Kidney (tissue), 14 donors: ENCODE results near the gene SLIT1. TPM values are rescaled to one million over a fixed set of nuclear protein-coding genes. Genes with fewer than 3 reads are reported as not detected.

Source experiments
- DNase-seq, 5 donors: peaks; one replicate each; pipeline ENCODE4 v3.0.0-alpha.2; 2013 to 2020
- FAIRE-seq: peaks from 2 replicates; lab custom pipeline; 2012; peaks lifted over from hg19 to GRCh38; lab: Jason Lieb, UNC
- H3K27ac ChIP-seq, 2 donors: one replicate each; pipeline ENCODE4 v1.7.0; 2013; ENCODE audit warnings: low read depth in 2 of 2, low read length in 2 of 2, inconsistent platforms in 1 of 2
- H3K27me3 ChIP-seq: one replicate; pipeline ENCODE4 v1.7.1; 2013; ENCODE audit warnings: low read length, inconsistent platforms; ENCODE audit not compliant: control insufficient read depth, insufficient read depth
- H3K36me3 ChIP-seq, 3 donors: one replicate each; pipeline versions ENCODE4 v1.7.0 to v1.7.1; 2013; ENCODE audit warnings: low read length in 3 of 3, control low read depth in 1 of 3, inconsistent platforms in 1 of 3; ENCODE audit not compliant: insufficient read depth in 3 of 3, control insufficient read depth in 2 of 3
- H3K4me1 ChIP-seq, 3 donors: one replicate each; pipeline versions ENCODE4 v1.7.0 to v1.7.1; 2013; ENCODE audit warnings: low read length in 3 of 3, inconsistent platforms in 1 of 3, low read depth in 1 of 3; ENCODE audit not compliant: control insufficient read depth in 2 of 3, insufficient read depth in 2 of 3
- H3K4me3 ChIP-seq, 3 donors: one replicate each; pipeline versions ENCODE4 v1.7.0 to v1.8.1; 2013; ENCODE audit warnings: low read length in 3 of 3, control low read depth in 1 of 3, inconsistent platforms in 1 of 3
- H3K9ac ChIP-seq, 3 donors: one replicate each; pipeline versions ENCODE4 v1.7.0 to v1.7.1; 2013; ENCODE audit warnings: low read length in 3 of 3, control low read depth in 1 of 3, inconsistent platforms in 1 of 3
- H3K9me3 ChIP-seq, 3 donors: one replicate each; pipeline versions ENCODE4 v1.7.0 to v1.7.1; 2013; ENCODE audit warnings: low read length in 3 of 3, control low read depth in 1 of 3, inconsistent platforms in 1 of 3; ENCODE audit not compliant: control insufficient read depth in 2 of 3, insufficient read depth in 1 of 3
- CTCF ChIP-seq: IDR thresholded peaks from 3 replicates; pipeline ENCODE4 v1.5.1; 2012; ENCODE audit warnings: mild to moderate bottlenecking, moderate library complexity, borderline replicate concordance; ENCODE audit not compliant: insufficient read depth; ENCODE audit errors: extremely low read depth
- intact Hi-C: fragments of 100-400 bp; cut with DNase I; formaldehyde crosslinking; loops from one replicate; pipeline ENCODE4 v1.11.1; 2022
- polyA plus RNA-seq: library from polyadenylated mRNA; stranded (reverse); fragments of 350-450 nt; fragmentation: Illumina TruSeq; extraction: RNeasy Lipid Tissue Mini Kit (QIAGEN cat#74804); gene quantifications from one replicate; pipeline ENCODE4 v1.2.3, GENCODE V29; 2014; ENCODE audit warnings: low read depth, low replicate concordance; ENCODE audit not compliant: insufficient read depth
- total RNA-seq: library from RNA; stranded (reverse); fragmentation: NEBNext Ultra II Directional; extraction: Animal tissue kit (Norgen Biotek cat#: 25700); gene quantifications from one replicate; pipeline ENCODE4 v1.2.1, GENCODE V29; 2021
- donor health status: control.
- donor health status: control.
- donor health status: control.
- donor health status: control.
- donor health status: control.
- donor health status: DM: yes; HTN: yes; CAD: no.
- donor health status: Normal renal cell carcinoma (clear cell type).

SLIT1 gene
- total and polyA plus RNA-seq, 2 donors from 2014 or later, result 0.06 to 0.35 TPM

- H3K27ac ChIP-seq, result no peak overlapping the region
- H3K27me3 ChIP-seq, result no peaks in the 10 kb centered on the region
- no peaks in the 10 kb centered on the region for H3K9me3 ChIP-seq
- no peaks in the 10 kb centered on the region for H3K4me1 ChIP-seq
- no peak overlapping the region for H3K9ac ChIP-seq
- no peaks in the 10 kb centered on the region for H3K36me3 ChIP-seq
- TF ChIP-seq CTCF, result no peak
- intact Hi-C loops, result no loop called here
- DNase-seq (peak in 1 of 5 donors; percentile 62), FAIRE-seq (no peak)
- H3K4me3 ChIP-seq, result no peak overlapping the region
Measured at GRCh38 chr10:97062456-97062855, 123.3 kb downstream of the SLIT1 start.

GRCh38 chr10:97062046-97062445 is 123.7 kb downstream of the SLIT1 start:
- Histone ChIP-seq H3K27ac (no peak overlapping the region), H3K27me3 (no peaks in the 10 kb centered on the region), H3K4me3 (no peak overlapping the region), H3K9ac (no peak overlapping the region), H3K9me3 (no peaks in the 10 kb centered on the region), H3K36me3 (no peaks in the 10 kb centered on the region), H3K4me1 (no peaks in the 10 kb centered on the region)
- DNase-seq, result peak in 1 of 5 donors; percentile 10
- no peak for TF ChIP-seq CTCF
- intact Hi-C loops, result no loop called here
- no peak for FAIRE-seq

- intact Hi-C loops, result no loop called here
- H3K4me1 ChIP-seq, result no peaks in the 10 kb centered on the region
- no peak for FAIRE-seq
- no peak for DNase-seq
- TF ChIP-seq CTCF, result no peak
- no peaks in the 10 kb centered on the region for H3K9me3 ChIP-seq
- H3K27ac ChIP-seq, result no peak overlapping the region
- H3K27me3 ChIP-seq, result no peaks in the 10 kb centered on the region
- no peak overlapping the region for H3K4me3 ChIP-seq
- no peak overlapping the region for H3K9ac ChIP-seq
- H3K36me3 ChIP-seq, result no peaks in the 10 kb centered on the region
Measured at GRCh38 chr10:97061423-97061822, 124.3 kb downstream of the SLIT1 start.

- Histone ChIP-seq H3K4me3 (no peak overlapping the region), H3K27ac (no peak overlapping the region), H3K9ac (no peak overlapping the region), H3K9me3 (no peaks in the 10 kb centered on the region), H3K36me3 (no peaks in the 10 kb centered on the region), H3K27me3 (no peaks in the 10 kb centered on the region), H3K4me1 (no peaks in the 10 kb centered on the region)
- no peak for TF ChIP-seq CTCF
- intact Hi-C loops, result no loop called here
- DNase-seq, result no peak
- FAIRE-seq, result no peak
Measured at GRCh38 chr10:97060441-97061084, 125.2 kb downstream of the SLIT1 start.
